Measurements from ENCODE around the gene STRN.
"Not testable (repeated sequence)": the region's sequence is repeated elsewhere in the genome, so short reads cannot be mapped to it uniquely, and the experiment has no call there.

The STRN gene

GRCh38 chr2:36966370-36967235, at the start of gene STRN:
TSS of gene STRN (minus strand) at chr2:36966536. CDS start at chr2:36966463, 73 bp downstream.
- in situ Hi-C loops (cut with MboI; ENCODE audit: low sequenced_read_pairs), result no loop called here

GRCh38 chr2:37013315-37013641, 46.9 kb upstream of the STRN start:
- in situ Hi-C loops (cut with MboI; ENCODE audit: low sequenced_read_pairs), result no loop called here

DNA sequence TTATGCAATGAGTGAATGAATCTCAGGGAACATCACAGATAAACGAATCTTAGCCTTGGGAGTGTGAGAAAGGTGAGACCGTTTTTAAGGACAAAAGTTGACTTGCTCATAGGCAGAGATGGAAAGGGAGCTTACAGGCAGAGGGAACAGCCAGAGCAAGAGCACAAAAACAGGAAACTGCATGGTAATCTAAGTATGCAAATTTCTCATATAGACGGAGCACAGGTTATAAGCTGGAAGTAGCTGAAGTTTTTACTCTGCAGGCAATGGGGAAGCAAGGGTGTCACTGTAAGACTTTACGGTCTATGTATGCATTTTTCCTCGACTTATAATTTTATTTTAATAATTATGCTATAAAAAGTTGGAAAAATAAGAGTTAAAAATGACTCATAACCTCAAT, 44.8 kb upstream of the STRN start:
- in situ Hi-C loops (cut with MboI; ENCODE audit: low sequenced_read_pairs), result no loop called here

- in situ Hi-C loops (cut with MboI; ENCODE audit: low sequenced_read_pairs), result no loop called here
Measured at GRCh38 chr2:37005118-37005868, 39.0 kb upstream of the STRN start.

GRCh38 chr2:37000988-37001556, 34.7 kb upstream of the STRN start:
- in situ Hi-C loops (cut with MboI; ENCODE audit: low sequenced_read_pairs), result no loop called here

DNA sequence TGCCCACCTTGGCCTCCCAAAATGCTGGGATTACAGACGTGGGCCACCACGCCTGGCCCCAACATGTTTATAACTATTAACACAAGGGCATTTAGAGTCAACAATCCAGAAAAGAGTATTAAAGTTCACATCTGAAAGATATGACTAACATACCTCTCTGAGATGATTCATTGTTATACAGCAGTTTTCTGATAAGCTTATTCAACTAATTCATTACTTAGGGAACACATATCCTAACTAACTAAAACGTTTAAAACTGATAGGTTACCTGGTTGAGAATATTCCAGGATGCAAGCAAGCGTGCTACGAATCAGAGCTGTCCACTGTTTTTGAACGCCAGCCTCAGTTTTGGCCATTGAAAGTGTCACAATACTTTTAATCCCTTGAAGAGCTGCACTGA, 34.0 kb upstream of the STRN start:
- in situ Hi-C loops (cut with MboI; ENCODE audit: low sequenced_read_pairs), result no loop called here

DNA sequence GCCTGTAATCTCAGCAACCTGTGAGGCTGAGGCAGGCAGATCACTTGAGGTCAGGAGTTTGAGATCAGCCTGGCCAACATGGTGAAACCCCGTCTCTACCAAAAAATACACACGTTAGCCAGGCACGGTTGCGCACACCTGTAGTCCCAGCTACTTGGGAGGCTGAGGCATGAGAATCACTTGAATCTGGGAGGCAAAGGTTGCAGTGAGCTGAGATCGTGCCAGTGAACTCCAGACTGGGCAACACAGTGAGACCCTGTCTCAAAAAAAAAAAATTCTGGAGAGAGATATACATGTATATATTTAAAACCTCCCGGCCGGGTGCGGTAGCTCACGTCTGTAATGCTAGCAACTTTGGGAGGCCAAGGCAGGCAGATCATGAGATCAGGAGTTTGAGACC, 33.1 kb upstream of the STRN start:
- in situ Hi-C loops (cut with MboI; ENCODE audit: low sequenced_read_pairs), result not testable (repeated sequence)

DNA sequence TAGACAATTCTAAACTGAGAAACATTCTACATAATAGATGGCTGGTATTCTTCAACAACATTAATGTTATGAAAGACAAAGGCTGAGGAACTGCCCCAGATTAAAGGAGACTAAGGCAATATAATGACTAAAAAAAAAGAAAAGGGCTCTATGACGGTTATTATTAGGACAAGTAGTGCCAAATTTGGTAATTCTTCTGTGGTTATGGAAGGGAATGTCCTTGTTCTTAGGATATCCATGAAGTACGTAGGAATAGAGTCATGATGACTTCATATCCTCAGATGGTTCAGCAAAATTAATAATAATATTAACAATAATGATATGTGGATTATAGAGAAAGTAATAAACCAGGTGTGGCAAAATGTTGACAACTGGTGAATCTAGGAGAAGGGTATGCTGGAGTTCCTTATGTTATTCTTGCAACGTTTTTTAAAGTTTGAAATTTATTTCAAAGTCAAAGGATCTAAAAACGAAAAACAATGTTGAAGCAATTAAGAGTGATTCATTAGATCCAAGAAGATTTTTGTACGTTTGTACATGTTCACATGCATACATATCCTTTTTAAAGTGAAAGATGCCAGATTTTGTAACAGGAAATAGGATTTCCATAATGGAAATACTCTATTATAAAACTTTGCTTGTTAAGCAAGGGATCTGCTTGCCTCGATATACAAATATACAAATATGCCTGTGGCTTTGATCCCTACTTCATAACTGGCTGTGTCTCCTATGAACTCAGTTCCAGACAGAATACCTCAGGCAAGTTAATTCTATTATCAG, 27.7 kb upstream of the STRN start:
- in situ Hi-C loops (cut with MboI; ENCODE audit: low sequenced_read_pairs), result no loop called here

- in situ Hi-C loops (cut with MboI; ENCODE audit: low sequenced_read_pairs), result no loop called here
Measured at GRCh38 chr2:36988008-36988407, 21.7 kb upstream of the STRN start.

- in situ Hi-C loops (cut with MboI; ENCODE audit: low sequenced_read_pairs), result no loop called here
Measured at GRCh38 chr2:36982467-36982866, 16.1 kb upstream of the STRN start.

GRCh38 chr2:36981911-36982310, 15.6 kb upstream of the STRN start:
- in situ Hi-C loops (cut with MboI; ENCODE audit: low sequenced_read_pairs), result no loop called here

- in situ Hi-C loops (cut with MboI; ENCODE audit: low sequenced_read_pairs), result not testable (repeated sequence)
Measured at GRCh38 chr2:36979007-36979406, 12.7 kb upstream of the STRN start.

DNA sequence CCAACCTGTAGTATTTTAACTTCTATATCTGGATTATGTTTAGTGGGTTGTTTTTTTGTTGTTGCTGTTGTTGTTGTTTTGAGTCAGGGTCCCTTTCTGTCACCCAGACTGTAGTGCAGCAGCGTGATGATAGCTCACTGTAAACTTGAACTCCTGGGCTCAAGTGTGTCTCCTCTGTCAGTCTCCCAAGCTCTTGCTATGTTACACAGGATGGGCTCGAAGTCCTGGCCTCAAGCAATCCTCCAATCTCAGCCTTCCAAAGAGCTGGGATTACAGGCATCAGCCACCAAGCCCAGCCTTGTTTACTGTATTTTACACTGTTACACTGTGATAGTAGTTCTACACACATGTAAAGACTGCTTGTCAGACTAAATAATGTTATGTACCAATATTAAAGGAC, 9.7 kb upstream of the STRN start:
- in situ Hi-C loops (cut with MboI; ENCODE audit: low sequenced_read_pairs), result no loop called here

DNA sequence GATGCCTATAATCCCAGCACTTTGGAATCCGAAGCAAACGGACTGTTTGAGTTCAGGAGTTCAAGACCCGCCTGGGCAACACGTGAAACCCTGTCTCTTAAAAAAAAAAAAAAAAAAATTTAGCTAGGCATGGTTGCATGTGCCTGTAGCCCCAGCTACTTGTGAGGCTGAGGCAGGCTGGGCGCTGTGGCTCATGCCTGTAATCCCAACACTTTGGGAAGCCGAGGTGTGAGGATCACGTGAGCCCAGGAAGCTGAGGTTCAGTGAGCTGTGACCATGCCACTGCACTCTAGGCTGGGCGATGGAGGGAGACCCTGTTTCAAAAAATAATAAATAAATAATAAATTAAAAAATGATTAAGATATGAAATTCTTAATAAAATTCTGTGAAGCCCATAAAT, 9.0 kb upstream of the STRN start:
- in situ Hi-C loops (cut with MboI; ENCODE audit: low sequenced_read_pairs), result no loop called here

DNA sequence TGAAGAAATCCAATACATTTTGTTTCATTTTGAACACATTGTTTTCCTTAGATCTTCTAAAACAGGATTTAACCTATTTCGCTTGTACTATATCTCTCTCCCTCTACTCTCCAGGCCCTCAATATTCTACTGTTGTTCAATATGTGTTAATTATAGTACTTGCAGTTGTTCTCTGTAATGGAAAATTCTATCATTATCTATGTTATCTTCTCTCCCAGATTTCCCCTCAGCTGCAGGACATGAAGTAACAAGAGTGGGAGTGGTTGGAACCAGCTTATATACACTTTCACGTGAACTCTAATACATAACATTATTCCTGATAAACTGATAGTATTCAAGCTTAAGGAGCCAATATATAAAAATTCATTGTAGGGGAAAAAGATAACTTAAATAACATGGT, 7.0 kb upstream of the STRN start:
- in situ Hi-C loops (cut with MboI; ENCODE audit: low sequenced_read_pairs), result no loop called here

GRCh38 chr2:36971990-36972389, 5.7 kb upstream of the STRN start:
- in situ Hi-C loops (cut with MboI; ENCODE audit: low sequenced_read_pairs), result no loop called here

DNA sequence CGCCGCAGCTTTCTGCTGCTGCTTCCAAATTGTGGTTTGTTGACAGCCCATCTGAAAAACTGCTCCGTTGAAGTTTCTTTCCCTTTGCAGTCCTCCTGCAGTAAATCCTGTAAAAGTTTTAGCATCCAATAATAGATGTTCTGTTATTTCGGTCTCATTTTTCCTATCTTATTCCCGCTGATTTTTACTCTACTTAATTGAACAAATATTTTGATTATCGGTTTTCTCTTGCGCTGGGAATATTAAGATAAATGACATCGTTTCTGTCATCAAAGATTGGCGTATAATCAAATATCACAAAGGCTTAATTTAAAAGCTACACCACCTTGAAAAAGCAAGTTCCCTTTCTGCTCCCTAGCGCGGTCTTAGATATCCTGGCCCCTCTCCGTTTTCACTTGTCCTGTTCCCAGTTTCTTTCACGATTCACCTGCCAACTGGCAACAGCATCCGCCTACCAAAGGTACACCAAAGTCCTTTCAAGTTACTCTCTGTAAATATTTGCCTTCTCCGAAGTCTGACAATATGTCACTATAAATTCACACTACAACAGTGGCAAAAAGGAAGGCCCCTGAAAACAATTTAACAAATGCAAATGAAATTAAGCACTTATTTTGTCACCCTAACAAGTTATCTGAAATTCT, 1.0 kb upstream of the STRN start:
- in situ Hi-C loops (cut with MboI; ENCODE audit: low sequenced_read_pairs), result no loop called here

DNA sequence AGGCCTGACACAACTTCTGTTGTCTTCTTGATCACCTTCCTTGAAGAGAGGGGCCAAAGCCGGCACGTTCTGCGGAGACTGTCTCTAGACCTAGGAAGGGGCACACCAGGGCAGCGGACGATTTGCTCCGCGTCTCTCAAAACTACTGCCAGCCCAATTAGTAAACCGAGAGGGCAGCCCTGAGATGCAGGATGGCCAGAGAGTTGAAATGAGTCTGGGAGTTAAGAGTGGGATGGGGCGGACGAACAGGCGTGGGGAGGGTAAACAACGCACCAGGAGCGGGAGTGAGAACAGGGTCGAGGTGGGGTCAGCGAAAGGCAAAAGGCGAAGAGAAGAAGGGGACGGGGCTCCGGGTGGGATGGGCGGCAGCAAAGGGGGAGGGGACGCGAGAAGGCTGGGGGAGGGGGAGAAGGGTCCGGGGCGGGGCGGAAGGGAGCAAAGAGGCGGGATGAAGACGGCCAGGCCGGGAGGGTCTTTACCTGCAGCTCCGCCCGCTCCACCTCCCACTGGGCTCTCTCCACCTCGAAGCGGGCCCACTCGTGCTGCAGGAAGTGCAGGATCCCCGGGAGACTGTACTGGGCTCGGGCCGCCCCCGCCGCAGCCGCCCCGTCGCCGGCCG, 476 bp downstream of the STRN start:
- in situ Hi-C loops (cut with MboI; ENCODE audit: low sequenced_read_pairs), result no loop called here

- in situ Hi-C loops (cut with MboI; ENCODE audit: low sequenced_read_pairs), result no loop called here
Measured at GRCh38 chr2:36965206-36965605, 1.1 kb downstream of the STRN start.

GRCh38 chr2:36964496-36965058, 1.8 kb downstream of the STRN start:
- in situ Hi-C loops (cut with MboI; ENCODE audit: low sequenced_read_pairs), result no loop called here

Measured in HL-60/S4 treated with retinoic acid at 250 ng/mL for 4 days and 3 days (cell line).